SK-N-SH (cell line): ENCODE measurements around the gene CEBPZ.

Experiments
- EP300 ChIP-seq, 2 experiments: IDR thresholded peaks; 2 replicates each; pipeline versions ENCODE4 v1.4.0 to v1.6.1; 2012; ENCODE audit warnings: borderline replicate concordance in 1 of 2, low read depth in 1 of 2, low read length in 1 of 2
- FOXM1 ChIP-seq: IDR thresholded peaks from 2 replicates; pipeline ENCODE4 v1.4.0; 2012; ENCODE audit warnings: low read depth, mild to moderate bottlenecking
- IRF3 ChIP-seq: fragments of 150-350 bp; IDR thresholded peaks from 2 replicates; pipeline ENCODE4 v1.6.1; 2016; ENCODE audit warnings: mild to moderate bottlenecking, low read depth, low read length
- NFIC ChIP-seq: IDR thresholded peaks from 2 replicates; pipeline ENCODE4 v1.4.0; 2012; ENCODE audit warnings: borderline replicate concordance
- RAD21 ChIP-seq: IDR thresholded peaks from 2 replicates; pipeline ENCODE4 v1.6.1; 2012; ENCODE audit warnings: mild to moderate bottlenecking, low read length
- RFX5 ChIP-seq: IDR thresholded peaks from 2 replicates; pipeline ENCODE4 v1.6.1; 2012; ENCODE audit warnings: mild to moderate bottlenecking, improper control_type of control experiment, low read length
- SMC3 ChIP-seq: IDR thresholded peaks from 2 replicates; pipeline ENCODE4 v1.6.1; 2012; ENCODE audit warnings: low read depth, low read length, improper control_type of control experiment
- TAF1 ChIP-seq: IDR thresholded peaks from 2 replicates; pipeline ENCODE4 v1.6.1; 2012; ENCODE audit warnings: low read depth, mild to moderate bottlenecking, low read length, moderate library complexity, borderline replicate concordance
- TF ChIP-seq, protein P1 (sequence below): fragments of 200-600 bp; sonication (generic); IDR thresholded peaks from 2 replicates; pipeline ENCODE4 v1.6.1; 2017; ENCODE audit warnings: antibody characterized with exemption, mild to moderate bottlenecking, moderate library complexity
- TF ChIP-seq, protein P2 (sequence below): IDR thresholded peaks from 2 replicates; pipeline ENCODE4 v1.4.0; 2012; ENCODE audit warnings: low read depth, borderline replicate concordance

DNA sequence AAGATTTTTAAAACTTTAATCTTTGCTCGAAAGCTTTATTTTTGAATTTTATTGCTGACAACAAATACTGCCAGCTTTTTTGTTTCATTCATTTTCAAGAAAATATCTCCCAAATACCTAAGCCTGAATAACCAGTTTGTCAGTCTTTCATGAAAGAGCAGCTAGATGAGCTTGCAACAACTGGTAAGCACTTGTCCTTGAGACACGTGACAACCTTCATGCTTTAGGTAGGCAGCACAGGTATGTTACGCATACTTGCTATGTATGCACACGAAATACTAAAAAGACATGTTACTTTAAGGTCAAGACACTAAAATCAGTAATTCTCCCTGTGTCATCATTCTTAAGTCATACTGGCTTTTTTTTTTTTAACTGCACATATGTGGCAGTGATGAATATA, 12.3 kb downstream of the CEBPZ start:
- TF ChIP-seq, protein P1, sequence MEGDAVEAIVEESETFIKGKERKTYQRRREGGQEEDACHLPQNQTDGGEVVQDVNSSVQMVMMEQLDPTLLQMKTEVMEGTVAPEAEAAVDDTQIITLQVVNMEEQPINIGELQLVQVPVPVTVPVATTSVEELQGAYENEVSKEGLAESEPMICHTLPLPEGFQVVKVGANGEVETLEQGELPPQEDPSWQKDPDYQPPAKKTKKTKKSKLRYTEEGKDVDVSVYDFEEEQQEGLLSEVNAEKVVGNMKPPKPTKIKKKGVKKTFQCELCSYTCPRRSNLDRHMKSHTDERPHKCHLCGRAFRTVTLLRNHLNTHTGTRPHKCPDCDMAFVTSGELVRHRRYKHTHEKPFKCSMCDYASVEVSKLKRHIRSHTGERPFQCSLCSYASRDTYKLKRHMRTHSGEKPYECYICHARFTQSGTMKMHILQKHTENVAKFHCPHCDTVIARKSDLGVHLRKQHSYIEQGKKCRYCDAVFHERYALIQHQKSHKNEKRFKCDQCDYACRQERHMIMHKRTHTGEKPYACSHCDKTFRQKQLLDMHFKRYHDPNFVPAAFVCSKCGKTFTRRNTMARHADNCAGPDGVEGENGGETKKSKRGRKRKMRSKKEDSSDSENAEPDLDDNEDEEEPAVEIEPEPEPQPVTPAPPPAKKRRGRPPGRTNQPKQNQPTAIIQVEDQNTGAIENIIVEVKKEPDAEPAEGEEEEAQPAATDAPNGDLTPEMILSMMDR = no peak
- TF ChIP-seq RAD21 (no peak), FOXM1 (no peak), EP300 (IDR thresholded peaks at IDR 0.05; ENCODE audit: borderline replicate concordance in 1 of 2, low read depth in 1 of 2, low read length in 1 of 2) (no peak), TAF1 (no peak), NFIC (no peak), IRF3 (no peak), RFX5 (no peak), SMC3 (no peak)
- TF ChIP-seq, protein P2, sequence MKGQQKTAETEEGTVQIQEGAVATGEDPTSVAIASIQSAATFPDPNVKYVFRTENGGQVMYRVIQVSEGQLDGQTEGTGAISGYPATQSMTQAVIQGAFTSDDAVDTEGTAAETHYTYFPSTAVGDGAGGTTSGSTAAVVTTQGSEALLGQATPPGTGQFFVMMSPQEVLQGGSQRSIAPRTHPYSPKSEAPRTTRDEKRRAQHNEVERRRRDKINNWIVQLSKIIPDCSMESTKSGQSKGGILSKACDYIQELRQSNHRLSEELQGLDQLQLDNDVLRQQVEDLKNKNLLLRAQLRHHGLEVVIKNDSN = no peak
